ENCODE results near the gene AUTS2.
A peak's percentile ranks its signal among the peaks of the same experiment; 100 is the strongest.
"Not testable (repeated sequence)": the region's sequence is repeated elsewhere in the genome, so short reads cannot be mapped to it uniquely, and the experiment has no call there.

AUTS2 gene

DNA sequence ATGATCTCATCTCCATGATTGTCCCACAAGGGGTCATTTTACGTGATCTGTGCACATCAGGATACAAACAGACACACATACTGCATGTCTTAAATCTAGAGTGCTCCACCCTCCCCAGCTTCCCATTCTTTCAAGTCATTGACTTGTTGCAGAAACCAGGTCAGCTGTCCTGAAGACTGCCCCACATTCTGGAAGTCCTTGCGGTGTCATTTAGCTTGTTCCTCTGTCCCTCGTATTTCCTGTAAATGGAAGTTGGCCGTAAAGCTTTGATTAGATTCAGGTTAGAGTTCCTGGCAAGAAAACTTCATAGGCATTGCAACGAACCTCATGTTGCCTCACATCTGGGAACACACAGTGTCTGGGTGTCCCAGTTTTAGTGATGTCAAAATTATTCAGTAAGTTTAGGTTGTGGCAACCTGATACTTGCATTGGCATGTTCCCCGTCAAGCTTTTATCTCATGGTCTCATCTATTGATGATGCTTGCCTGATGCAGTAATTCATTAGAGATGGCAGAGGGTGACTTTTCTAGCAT lies 1116.3 kb downstream of the AUTS2 start:
- TF ChIP-seq POLR2AphosphoS5 (IDR thresholded peaks at IDR 0.05; ENCODE audit: low read depth, low read length) = no peak
- no peak for TF ChIP-seq TAF1 (IDR thresholded peaks at IDR 0.05; ENCODE audit: borderline replicate concordance, low read depth, low read length)
- TF ChIP-seq POLR2A (IDR thresholded peaks at IDR 0.05; ENCODE audit: low read depth, low read length) = no peak
- DNase-seq (ENCODE audit: insufficient read length) = no peak
- no peak for FAIRE-seq

DNA sequence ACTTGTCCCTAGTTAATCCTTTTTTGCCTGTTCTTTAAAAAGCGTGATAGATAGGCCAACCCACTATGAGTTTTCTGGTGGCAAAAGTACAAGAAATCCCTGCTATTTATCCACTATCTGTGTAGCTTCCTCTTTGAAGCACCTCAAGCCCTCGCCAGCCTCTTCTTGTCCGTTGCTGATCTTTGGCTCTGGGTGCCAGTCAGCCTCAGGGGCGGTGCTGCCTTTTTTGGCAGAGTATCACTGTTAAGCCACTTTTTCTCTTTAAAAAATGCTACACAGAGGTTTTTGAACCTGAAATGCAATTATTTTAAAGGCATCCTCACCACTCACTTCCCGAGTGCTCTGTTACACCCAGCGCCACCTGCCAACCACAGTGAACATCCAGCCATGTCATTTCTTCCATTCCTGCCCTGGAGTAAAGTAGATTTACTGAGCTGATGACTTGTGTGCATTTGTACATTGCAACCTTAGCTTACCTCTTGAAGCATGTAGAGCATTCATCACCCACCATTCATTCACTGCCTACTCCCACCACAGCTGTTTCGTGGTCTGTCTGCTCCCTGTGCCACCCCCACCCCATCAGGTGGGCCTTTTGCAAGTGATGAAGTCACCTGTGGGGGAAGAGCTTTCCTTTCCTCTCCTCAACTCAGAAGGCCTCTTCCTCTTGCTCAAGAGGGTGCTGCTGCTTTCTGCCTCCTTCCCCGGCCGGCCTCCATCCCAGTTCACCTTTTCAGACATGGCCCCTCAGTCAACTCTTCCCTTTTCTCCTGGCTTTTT lies 1119.5 kb downstream of the AUTS2 start:
- DNase-seq (ENCODE audit: insufficient read length) = no peak
- TF ChIP-seq POLR2A (IDR thresholded peaks at IDR 0.05; ENCODE audit: low read depth, low read length) = no peak
- no peak for TF ChIP-seq POLR2AphosphoS5 (IDR thresholded peaks at IDR 0.05; ENCODE audit: low read depth, low read length)
- no peak for TF ChIP-seq TAF1 (IDR thresholded peaks at IDR 0.05; ENCODE audit: borderline replicate concordance, low read depth, low read length)
- FAIRE-seq = no peak

DNA sequence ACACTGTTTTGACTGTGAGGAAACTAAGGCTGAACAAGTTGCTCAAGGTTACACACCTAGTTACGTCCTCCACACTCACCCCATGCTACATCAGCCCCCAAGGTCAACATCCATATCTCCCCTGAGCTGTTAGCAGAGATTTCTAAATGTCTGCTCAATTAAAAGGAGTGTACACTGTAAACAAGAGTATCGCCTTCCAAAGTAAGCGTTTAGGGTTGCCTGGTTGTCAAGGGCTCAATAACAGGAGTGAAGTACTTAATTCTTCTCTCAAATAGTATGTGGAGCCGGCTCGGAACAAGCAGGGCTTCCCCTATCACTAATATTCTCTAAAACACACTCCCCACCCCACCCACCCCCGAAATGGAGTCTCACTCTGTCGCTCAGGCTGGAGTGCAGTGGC lies 1120.8 kb downstream of the AUTS2 start:
- FAIRE-seq = no peak

DNA sequence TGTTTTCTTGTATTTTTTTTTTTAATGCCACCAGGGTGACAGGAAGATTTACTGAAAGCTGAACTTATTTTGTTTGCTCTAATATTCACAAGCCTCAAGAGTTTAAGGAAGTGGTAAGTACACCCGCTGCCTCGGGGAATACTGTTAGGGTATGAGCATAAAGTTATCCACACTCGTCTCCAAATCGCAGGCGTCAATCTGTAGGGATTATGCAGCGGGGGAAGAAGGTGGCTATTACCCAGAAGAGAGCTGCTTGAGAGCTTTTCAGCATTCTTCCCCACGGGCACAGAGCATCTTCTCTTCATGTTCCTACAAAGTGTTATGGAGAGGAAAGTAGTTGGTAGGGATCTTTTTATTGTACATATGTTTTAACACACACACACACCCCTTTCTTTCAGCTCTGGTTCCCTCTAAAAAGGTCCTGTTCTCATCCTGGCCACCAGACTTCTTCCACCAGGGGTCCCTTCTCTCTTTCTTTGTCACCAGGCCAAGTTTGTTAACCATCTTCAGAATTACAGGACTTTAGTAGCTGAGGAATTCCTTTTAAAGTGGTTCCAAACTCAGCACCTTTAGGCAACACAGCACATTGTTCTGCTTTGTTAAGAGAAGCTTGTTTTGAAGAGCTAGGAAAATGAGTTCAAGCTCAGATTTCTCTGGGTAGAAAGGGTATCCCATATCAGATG lies 1122.1 kb downstream of the AUTS2 start:
- DNase-seq (ENCODE audit: insufficient read length) (no peak), FAIRE-seq (no peak)
- TF ChIP-seq POLR2A (IDR thresholded peaks at IDR 0.05; ENCODE audit: low read depth, low read length) = no peak
- no peak for TF ChIP-seq POLR2AphosphoS5 (IDR thresholded peaks at IDR 0.05; ENCODE audit: low read depth, low read length)
- TF ChIP-seq TAF1 (IDR thresholded peaks at IDR 0.05; ENCODE audit: borderline replicate concordance, low read depth, low read length) = no peak

More for the DNA sequence above, 1120.8 kb downstream of the AUTS2 start:
- TF ChIP-seq POLR2AphosphoS5 (IDR thresholded peaks at IDR 0.05; ENCODE audit: low read depth, low read length) (no peak), TAF1 (IDR thresholded peaks at IDR 0.05; ENCODE audit: borderline replicate concordance, low read depth, low read length) (no peak), POLR2A (IDR thresholded peaks at IDR 0.05; ENCODE audit: low read depth, low read length) (no peak)
- no peak for DNase-seq (ENCODE audit: insufficient read length)

DNA sequence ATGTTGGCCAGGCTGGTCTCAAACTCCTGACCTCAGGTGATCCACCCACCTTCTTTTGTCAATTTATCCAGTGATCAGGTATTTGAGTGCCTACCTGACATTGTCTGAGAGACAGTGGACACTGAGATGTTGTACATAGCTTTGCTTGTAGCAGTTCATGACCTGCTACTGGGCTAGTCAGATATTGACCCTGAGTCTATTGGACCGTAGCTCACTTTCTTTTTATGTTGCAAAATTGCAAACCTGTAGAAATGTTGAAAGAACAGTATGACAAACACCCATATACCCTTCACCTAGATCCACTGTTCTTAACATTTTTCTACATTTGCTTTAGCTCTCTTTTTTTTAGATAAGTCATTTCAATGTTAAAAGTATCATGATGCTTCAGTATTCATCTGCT lies 1123.2 kb downstream of the AUTS2 start:
- FAIRE-seq = no peak
- TF ChIP-seq POLR2AphosphoS5 (IDR thresholded peaks at IDR 0.05; ENCODE audit: low read depth, low read length) (no peak), POLR2A (IDR thresholded peaks at IDR 0.05; ENCODE audit: low read depth, low read length) (no peak), TAF1 (IDR thresholded peaks at IDR 0.05; ENCODE audit: borderline replicate concordance, low read depth, low read length) (no peak)
- DNase-seq (ENCODE audit: insufficient read length) = no peak

DNA sequence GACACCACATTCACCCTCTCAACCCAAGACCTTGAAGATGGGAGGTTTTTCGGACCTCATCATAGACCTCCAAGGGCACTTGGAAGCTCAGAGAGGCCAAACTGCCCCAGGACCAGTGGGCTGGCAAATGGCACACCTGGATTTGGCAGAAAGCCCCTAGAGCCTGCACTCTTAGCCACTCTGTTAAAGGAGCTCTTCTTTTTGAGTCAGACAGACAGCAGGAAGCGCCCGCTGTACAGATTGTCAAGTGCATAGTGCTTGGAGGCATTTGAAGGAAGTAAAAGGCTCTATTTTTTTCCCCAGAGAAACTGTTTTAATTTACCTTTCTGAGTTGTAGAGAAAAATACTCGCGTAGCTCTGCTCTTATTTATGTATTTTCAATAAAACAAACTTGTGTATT lies 1125.1 kb downstream of the AUTS2 start:
- TF ChIP-seq TAF1 (IDR thresholded peaks at IDR 0.05; ENCODE audit: borderline replicate concordance, low read depth, low read length) (no peak), POLR2A (IDR thresholded peaks at IDR 0.05; ENCODE audit: low read depth, low read length) (no peak), POLR2AphosphoS5 (IDR thresholded peaks at IDR 0.05; ENCODE audit: low read depth, low read length) (no peak)
- FAIRE-seq = no peak
- DNase-seq (ENCODE audit: insufficient read length) = no peak

DNA sequence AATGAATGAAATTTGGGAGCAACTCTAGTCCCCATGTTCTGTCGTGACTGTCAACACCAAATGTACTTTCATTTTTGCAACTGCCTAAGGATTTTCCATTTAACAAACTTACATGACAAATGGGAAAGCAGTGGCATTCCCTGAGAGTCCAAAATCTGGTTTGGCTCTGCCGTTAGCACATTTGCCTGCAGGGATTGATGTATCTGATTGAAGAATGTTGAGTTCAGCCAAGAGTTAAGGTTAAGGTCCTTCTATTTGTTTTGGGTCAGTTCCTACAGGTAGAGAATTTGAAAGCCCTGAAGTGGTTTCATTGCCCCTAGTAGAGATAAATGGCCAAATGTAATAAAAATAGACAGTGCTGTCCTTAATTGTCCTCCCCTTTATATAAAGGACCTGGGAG lies 1127.2 kb downstream of the AUTS2 start:
- FAIRE-seq (peak; percentile 50), DNase-seq (ENCODE audit: insufficient read length) (no peak)
- no peak for TF ChIP-seq TAF1 (IDR thresholded peaks at IDR 0.05; ENCODE audit: borderline replicate concordance, low read depth, low read length)
- TF ChIP-seq POLR2A (IDR thresholded peaks at IDR 0.05; ENCODE audit: low read depth, low read length) = no peak
- TF ChIP-seq POLR2AphosphoS5 (IDR thresholded peaks at IDR 0.05; ENCODE audit: low read depth, low read length) = no peak

GRCh38 chr7:70726294-70726693 lies 1128.0 kb downstream of the AUTS2 start:
- no peak for DNase-seq (ENCODE audit: insufficient read length)
- TF ChIP-seq TAF1 (IDR thresholded peaks at IDR 0.05; ENCODE audit: borderline replicate concordance, low read depth, low read length) = no peak
- TF ChIP-seq POLR2AphosphoS5 (IDR thresholded peaks at IDR 0.05; ENCODE audit: low read depth, low read length) = no peak
- no peak for TF ChIP-seq POLR2A (IDR thresholded peaks at IDR 0.05; ENCODE audit: low read depth, low read length)
- no peak for FAIRE-seq

DNA sequence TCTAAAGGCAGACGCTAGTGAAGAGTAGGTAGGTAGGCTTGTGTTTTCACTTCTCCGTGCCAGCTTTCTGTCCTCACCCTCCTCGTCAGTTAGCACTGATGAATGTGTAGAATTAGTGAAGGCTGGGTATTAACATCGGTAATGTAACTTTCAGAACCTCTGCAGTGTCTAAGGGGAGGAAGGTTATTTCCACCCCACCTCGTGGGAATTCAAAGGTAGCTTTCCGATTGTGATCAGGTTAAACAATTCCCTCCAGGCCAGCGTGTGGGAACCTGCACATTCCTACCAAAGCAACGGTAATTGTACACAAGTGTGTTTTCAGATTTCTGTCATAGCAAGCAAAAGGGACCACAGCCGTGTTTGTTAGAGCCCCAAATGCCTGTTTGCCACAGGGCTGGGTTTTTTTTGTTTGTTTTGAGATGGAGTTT lies 1128.7 kb downstream of the AUTS2 start:
- FAIRE-seq (peak; percentile 71), DNase-seq (ENCODE audit: insufficient read length) (no peak)
- TF ChIP-seq POLR2AphosphoS5 (IDR thresholded peaks at IDR 0.05; ENCODE audit: low read depth, low read length) = no peak
- TF ChIP-seq POLR2A (IDR thresholded peaks at IDR 0.05; ENCODE audit: low read depth, low read length) = no peak; the same call in 1 of the 2 replicates
- TF ChIP-seq TAF1 (IDR thresholded peaks at IDR 0.05; ENCODE audit: borderline replicate concordance, low read depth, low read length) = no peak

- FAIRE-seq = no peak
- no peak for TF ChIP-seq POLR2AphosphoS5 (IDR thresholded peaks at IDR 0.05; ENCODE audit: low read depth, low read length)
- TF ChIP-seq TAF1 (IDR thresholded peaks at IDR 0.05; ENCODE audit: borderline replicate concordance, low read depth, low read length) = no peak
- TF ChIP-seq POLR2A (IDR thresholded peaks at IDR 0.05; ENCODE audit: low read depth, low read length) = no peak
These were observed 1129.6 kb downstream of the AUTS2 start for GRCh38 chr7:70727861-70728260.

GRCh38 chr7:70728872-70729552 lies 1130.7 kb downstream of the AUTS2 start:
- no peak for DNase-seq (ENCODE audit: insufficient read length)
- peak; percentile 44 for FAIRE-seq

More at GRCh38 chr7:70727861-70728260, 1129.6 kb downstream of the AUTS2 start:
- DNase-seq (ENCODE audit: insufficient read length) = no peak

DNA sequence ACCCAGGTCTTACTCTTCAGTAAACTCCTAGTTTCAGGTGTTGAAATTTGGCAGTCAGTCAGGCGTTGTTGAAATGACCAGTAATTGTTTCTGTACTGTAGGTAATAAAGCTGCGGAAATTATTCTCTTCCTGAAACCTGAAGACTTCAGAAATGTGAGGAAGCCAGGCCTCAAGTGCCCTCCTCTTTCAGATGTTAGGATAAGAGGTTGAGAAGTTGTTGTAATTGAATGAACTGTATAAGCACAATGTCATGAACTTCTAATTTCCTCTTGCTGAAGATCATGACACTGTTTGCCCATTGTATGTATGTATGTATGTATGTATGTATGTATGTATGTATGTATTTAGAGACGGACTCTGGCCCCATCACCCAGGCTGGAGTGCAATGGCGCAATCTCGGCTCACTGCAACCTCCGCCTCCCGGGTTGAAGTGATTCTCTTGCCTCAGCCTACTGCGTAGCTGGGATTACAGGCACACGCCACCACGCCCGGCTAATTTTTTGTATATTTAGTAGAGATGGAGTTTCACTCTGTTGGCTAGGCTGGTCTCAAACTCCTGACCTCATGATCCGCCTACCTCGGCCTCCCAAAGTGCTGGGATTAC lies 1131.4 kb downstream of the AUTS2 start:
- not testable (repeated sequence) for DNase-seq (ENCODE audit: insufficient read length); FAIRE-seq

More at GRCh38 chr7:70728872-70729552, 1130.7 kb downstream of the AUTS2 start:
- TF ChIP-seq TAF1 (IDR thresholded peaks at IDR 0.05; ENCODE audit: borderline replicate concordance, low read depth, low read length) (no peak), POLR2AphosphoS5 (IDR thresholded peaks at IDR 0.05; ENCODE audit: low read depth, low read length) (no peak), POLR2A (IDR thresholded peaks at IDR 0.05; ENCODE audit: low read depth, low read length) (no peak)
